LNCAP (cell line): ENCODE results near the gene GPSM1.

Source experiments
- TF ChIP-seq, protein P1 (sequence below): fragments of 450-650 bp; IDR thresholded peaks from 2 replicates; pipeline ENCODE4 v1.5.1; 2017; ENCODE audit warnings: mild to moderate bottlenecking

GPSM1 gene

DNA sequence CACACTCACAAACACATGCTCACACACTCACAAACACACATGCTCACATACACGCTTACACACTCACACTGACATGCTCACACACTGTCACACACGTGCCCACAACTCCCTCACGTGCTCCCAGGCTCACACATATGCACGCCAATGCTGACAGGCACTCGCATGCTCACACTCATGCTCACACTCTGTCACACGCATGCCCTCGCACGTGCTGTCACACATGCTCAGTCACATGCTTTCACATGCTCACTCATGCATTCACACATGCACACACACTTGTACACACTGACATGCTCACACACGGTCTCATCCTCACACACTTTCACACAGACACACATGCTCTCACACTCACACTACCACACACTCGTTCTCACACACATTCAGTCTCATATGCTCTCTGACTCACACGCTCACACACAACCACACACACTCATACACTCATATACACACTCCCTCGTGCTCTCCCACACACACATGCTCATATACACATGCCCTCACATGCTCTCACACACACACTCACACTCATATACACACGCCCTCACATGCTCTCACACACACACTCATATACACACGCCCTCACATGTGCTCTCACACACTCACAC is 33.8 kb upstream of the GPSM1 start:
- TF ChIP-seq, protein P1, sequence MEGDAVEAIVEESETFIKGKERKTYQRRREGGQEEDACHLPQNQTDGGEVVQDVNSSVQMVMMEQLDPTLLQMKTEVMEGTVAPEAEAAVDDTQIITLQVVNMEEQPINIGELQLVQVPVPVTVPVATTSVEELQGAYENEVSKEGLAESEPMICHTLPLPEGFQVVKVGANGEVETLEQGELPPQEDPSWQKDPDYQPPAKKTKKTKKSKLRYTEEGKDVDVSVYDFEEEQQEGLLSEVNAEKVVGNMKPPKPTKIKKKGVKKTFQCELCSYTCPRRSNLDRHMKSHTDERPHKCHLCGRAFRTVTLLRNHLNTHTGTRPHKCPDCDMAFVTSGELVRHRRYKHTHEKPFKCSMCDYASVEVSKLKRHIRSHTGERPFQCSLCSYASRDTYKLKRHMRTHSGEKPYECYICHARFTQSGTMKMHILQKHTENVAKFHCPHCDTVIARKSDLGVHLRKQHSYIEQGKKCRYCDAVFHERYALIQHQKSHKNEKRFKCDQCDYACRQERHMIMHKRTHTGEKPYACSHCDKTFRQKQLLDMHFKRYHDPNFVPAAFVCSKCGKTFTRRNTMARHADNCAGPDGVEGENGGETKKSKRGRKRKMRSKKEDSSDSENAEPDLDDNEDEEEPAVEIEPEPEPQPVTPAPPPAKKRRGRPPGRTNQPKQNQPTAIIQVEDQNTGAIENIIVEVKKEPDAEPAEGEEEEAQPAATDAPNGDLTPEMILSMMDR = no peak

DNA sequence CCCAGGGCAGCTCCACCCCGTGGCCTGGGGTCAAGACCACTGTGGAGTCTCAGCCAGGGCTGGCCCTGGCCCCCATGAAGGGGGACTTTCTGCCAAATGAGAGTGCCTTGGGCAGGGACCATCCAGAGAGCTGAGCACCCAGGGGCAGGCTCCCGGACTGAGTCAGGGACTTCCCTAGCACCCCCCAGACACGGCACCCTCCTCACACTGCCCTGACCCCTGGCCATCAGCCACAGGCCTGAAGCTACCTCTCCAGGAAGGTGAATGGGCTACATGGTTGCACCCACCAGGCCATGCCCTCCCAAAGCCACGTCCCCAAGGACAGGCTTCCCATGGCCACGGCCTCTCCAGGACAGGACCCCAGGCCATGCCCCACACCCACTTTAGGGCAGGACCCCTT is 32.9 kb upstream of the GPSM1 start:
- TF ChIP-seq, protein P1 = no peak

DNA sequence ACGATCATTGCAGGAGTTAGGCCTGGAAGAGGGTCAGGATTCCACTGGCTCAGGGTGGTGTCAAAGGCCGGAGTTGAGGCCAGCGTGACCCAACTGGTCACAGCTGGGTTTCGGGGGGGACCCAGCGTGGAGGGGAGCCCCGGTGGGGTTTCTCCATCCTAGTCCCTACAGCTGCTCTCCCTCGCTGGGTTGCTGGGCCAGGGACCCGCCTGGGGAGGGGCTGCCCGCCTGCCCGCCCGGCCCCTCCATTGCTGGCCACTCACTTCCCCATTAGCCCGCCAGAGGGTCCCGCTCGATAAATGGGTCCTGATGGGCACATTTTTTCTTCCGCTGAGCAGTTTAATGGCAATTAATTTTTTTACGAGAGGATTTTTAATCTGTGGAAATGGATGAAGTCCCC is 32.3 kb upstream of the GPSM1 start:
- TF ChIP-seq, protein P1 = no peak

DNA sequence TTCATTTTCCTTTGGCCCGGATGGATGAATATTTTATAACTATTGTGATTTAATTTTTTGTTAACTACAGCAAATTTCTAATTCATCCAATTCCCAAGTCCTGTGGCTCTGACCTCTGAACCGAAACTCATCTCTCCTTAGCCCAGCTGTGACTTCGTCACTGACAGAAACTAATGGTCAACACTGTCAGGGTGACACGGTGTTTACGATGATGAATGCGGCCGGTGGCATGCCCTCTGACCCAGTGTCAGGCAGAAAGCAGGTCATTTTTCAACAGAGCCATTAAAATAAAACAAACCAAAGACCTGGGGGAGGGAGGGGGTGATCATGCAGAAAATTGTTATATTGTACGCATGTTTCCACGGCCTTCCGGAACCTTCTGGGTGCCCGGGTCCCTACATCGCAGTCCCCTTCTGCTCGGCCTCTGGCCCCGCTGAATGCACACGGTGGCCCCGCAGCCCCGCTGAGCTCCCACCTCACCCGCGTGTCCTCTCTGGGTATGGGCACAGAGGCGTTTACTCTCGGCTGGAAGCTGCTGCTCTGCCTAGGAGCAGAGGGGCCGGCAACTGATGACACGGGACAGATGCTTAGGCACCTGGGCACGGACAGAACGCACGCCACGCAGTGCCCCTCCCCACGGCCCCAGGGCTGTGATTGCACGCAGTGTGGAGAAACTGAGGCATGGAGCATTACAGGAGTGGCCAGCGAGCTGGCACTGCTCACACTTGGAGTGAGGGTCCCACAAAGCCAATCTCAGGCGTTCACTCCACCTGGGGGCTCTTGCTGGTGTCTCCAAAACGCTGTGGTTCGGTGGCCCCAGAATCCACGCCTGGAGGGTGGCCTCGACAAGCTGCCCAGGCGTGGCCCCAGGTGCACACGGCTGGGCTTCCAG is 31.6 kb upstream of the GPSM1 start:
- TF ChIP-seq, protein P1 = no peak

DNA sequence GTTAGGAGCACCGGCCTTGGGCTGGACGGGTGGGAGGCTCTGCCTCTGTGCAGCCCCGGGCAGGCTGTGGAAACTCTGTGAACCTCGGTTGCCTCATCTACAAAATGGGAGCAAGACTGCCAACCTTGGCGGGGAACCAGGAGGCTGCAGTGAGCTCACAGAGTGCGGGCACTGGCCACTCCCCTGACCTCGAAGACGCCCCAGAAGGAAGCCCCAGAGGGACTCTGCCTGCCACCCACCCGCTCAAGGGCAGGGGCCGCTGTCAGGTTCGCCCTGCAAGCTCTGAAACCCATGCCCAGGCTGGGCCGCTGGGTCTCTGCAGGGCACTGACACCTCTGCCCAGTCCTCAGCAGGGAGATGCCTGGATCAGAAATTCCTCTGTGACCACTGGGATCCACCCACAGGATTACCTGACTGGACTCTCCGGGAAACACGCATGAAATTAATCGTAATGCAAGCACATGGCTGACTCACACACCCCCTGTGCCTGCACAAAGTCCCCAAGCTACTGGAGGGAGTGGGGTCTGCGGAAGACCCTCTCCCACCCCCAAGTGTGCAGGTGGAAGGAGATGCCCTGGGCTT is 30.8 kb upstream of the GPSM1 start:
- TF ChIP-seq, protein P1 = no peak

DNA sequence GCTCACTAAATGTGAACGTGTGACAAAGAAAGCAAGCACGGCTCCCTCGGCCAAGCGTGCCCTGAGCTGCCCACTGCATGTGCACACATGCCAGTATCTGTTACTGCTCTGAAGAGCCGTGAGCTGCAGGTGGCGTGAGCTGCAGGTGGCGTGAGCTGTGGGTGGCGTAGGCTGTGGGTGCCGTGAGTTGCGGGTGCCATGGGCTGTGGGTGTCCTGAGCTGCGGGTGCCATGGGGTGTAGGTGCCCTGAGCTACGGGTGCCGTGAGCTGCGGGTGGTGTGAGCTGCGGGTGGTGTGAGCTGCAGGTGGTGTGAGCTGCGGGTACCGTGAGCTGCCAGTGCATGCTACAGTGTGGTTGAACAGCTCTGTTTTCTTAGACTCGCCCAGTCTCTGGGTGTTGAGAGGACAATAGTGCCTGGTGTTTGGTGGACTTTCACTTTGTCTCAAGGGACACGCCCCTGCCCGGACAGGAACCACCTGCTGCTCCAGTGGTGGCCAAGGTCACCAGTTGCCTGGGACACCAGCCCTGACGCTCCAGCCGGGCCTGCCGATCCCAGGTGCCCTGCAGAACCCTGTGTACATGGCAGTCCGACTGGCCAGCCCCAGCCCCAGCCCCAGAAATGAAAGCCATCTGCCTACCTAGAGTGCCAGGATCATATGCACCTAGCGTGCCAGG is 30.2 kb upstream of the GPSM1 start:
- TF ChIP-seq, protein P1 = no peak
